Measurements from ENCODE around the gene SLC43A3. TPM values are rescaled to one million over a fixed set of nuclear protein-coding genes. Genes with fewer than 3 reads are reported as not detected.
A peak's percentile ranks its signal among the peaks of the same experiment; 100 is the strongest.

Gene SLC43A3
- total RNA-seq: 100 to 1,000 TPM; 268 to 333 TPM

DNA sequence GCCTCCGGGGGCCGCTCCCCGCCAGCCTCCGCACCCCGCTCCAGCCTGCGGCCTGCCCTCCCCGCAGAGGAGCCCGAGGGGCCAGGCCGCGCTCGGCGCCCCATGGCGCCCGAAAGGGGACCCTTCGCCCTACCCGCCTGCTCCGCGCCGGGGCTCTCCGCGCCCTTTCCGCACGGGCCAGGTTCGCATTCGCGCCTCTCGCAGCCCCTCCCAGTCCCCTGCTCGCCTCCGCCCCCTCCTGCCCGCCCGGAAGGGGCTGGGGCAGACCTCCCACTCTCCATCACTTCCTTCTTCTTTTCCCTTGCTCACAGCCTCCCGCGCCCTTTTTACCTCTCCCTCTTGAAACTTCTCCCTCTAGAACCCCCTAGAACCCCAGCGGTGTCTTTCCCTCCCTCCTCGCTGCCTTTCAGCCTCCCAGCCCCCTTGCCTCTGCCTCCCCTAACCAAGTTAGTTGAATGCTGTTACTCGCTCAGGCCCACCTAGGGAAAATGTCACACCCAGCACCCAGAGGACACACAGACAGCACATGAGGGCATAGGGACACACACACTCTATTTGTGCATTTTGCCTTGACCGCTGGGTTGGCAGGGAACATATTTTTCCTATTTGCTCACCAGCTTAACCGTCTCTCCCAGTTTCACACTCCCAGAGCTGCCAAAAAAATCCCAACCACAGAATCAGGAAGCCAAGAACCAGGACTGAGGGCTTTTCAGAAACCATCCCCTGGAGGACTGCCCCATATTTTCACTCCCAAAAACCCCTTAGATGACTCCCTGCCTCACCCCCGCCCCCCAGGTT is at the start of gene SLC43A3:
TSS of gene SLC43A3 (minus strand) at position 193 of the 798 bp plus-strand sequence. CDS start 949 bp downstream, outside the sequence.
- no peaks in the 10 kb centered on the region for H3K27me3 Mint-ChIP-seq
- ChIA-PET CTCF (interaction anchor here (0.8 to 2.8 kb wide), 9 partner anchors 9 to 214 kb away, joined by 3 to 21 read pairs (median 3); partner anchors contain the start of gene RTN4RL2), POLR2A (interaction anchor here (0.6 to 0.7 kb wide), 2 partner anchors 74 to 254 kb away, joined by 3 read pairs; no protein-coding TSS in a partner anchor)
- H3K4me3 Mint-ChIP-seq: peak within 1 kb of the TSS; percentile 98
- peaks cover 34% of the 10 kb centered on the region for H3K4me1 Mint-ChIP-seq
- ATAC-seq: peak; percentile 67
- peaks cover 46% of the 10 kb centered on the region for H3K36me3 Mint-ChIP-seq (ENCODE audit: low read depth)
- intact Hi-C loops (cut with DNase I, micrococcal nuclease): loop anchor here (1.0 to 5.0 kb wide), 11 partner anchors 33 to 1715 kb away; partner anchors contain the start of genes MED19 (in 2 of the 2), TMX2 (in 2 of the 2), FAM111A (in 1 of the 2) and LPXN (in 1 of the 2)
- peak; percentile 90 for DNase-seq
- peak within 1 kb of the TSS; percentile 95 for H3K27ac Mint-ChIP-seq
- H3K9me3 Mint-ChIP-seq (ENCODE audit: low read depth): no peaks in the 10 kb centered on the region

DNA sequence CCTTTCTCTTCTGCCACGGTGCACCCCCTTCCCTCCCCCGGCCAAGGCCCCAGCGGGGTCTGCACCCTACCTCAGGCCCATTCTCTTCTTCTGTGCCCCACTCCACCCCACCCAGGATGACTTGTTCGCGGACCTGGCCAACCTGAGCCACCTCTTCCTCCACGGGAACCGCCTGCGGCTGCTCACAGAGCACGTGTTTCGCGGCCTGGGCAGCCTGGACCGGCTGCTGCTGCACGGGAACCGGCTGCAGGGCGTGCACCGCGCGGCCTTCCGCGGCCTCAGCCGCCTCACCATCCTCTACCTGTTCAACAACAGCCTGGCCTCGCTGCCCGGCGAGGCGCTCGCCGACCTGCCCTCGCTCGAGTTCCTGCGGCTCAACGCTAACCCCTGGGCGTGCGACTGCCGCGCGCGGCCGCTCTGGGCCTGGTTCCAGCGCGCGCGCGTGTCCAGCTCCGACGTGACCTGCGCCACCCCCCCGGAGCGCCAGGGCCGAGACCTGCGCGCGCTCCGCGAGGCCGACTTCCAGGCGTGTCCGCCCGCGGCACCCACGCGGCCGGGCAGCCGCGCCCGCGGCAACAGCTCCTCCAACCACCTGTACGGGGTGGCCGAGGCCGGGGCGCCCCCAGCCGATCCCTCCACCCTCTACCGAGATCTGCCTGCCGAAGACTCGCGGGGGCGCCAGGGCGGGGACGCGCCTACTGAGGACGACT is 49.3 kb upstream of the SLC43A3 start:
- DNase-seq (peak; percentile 50), ATAC-seq (peak; percentile 8)
- H3K4me1 Mint-ChIP-seq: peaks cover 30% of the 10 kb centered on the region
- H3K4me3 Mint-ChIP-seq: peak overlapping the region; percentile 59
- intact Hi-C loops (cut with DNase I, micrococcal nuclease): loop anchor here (1.0 to 5.0 kb wide), 2 partner anchors 16 to 49 kb away; partner anchors contain the start of genes RTN4RL2 (in 1 of the 2) and SLC43A3 (in 1 of the 2)
- H3K36me3 Mint-ChIP-seq (ENCODE audit: low read depth): no peaks in the 10 kb centered on the region
- H3K27ac Mint-ChIP-seq: peak overlapping the region; percentile 37
- H3K9me3 Mint-ChIP-seq (ENCODE audit: low read depth): no peaks in the 10 kb centered on the region
- H3K27me3 Mint-ChIP-seq: peaks cover 7% of the 10 kb centered on the region
- ChIA-PET POLR2A (no interaction called here), CTCF (interaction anchor here (0.6 to 10.9 kb wide), 7 partner anchors 14 to 176 kb away, joined by 3 to 124 read pairs (median 4); partner anchors contain the start of gene RTN4RL2)

DNA sequence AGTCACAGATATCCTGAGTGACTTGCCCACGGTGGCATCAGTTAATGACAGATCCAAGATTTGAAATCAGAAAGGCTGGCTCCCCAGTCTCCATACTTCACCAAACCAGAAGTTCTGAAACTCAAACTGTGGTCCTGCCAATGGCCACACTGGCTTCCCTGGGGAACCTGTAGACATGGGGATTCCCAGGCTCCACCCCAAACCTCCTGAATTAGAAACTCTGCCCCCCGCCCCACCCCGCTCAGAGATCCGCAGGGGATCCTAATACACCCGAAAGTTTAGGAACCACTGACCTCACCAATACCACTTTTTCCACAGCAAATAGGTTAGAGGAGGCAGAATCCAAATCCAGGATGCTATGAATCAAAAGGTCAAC is 48.7 kb upstream of the SLC43A3 start:
- intact Hi-C loops (cut with DNase I, micrococcal nuclease): loop anchor here (1.0 to 5.0 kb wide), 2 partner anchors 15 to 48 kb away; partner anchors contain the start of genes RTN4RL2 (in 1 of the 2) and SLC43A3 (in 1 of the 2)
- Mint-ChIP-seq H3K36me3 (ENCODE audit: low read depth) (no peaks in the 10 kb centered on the region), H3K9me3 (ENCODE audit: low read depth) (no peaks in the 10 kb centered on the region), H3K27ac (peak overlapping the region; percentile 37), H3K27me3 (peaks cover 5% of the 10 kb centered on the region), H3K4me3 (peak overlapping the region; percentile 59), H3K4me1 (peaks cover 30% of the 10 kb centered on the region)
- ATAC-seq: no peak
- CTCF ChIA-PET: interaction anchor here (0.7 to 10.9 kb wide), 5 partner anchors 16 to 180 kb away, joined by 3 to 124 read pairs (median 5); partner anchors contain the start of gene RTN4RL2
- POLR2A ChIA-PET: no interaction called here
- DNase-seq: no peak

DNA sequence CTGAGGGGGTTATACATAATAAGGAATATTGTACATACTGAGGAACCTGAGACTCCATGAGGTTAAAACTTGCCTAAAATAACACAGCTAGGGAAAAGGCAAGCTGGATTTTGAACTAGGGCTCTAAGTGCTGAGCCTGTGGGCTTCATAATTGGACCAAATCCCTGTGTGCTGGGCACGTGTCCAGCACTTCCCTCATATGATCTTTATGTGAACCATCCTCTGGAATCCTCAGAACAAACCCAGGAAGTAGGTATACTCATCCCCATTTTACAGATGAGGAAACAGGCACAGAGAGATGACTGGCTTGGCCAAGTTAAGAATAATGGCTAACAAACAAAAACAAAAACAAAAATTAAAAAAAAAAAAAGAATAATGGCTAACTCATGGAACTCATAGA is 48.3 kb upstream of the SLC43A3 start:
- no peak for DNase-seq
- no peak overlapping the region for H3K4me3 Mint-ChIP-seq
- H3K27me3 Mint-ChIP-seq: peaks cover 5% of the 10 kb centered on the region
- H3K27ac Mint-ChIP-seq: no peak overlapping the region
- H3K36me3 Mint-ChIP-seq (ENCODE audit: low read depth): no peaks in the 10 kb centered on the region
- peaks cover 30% of the 10 kb centered on the region for H3K4me1 Mint-ChIP-seq
- intact Hi-C loops (cut with DNase I, micrococcal nuclease): loop anchor here in 1 of 2 experiments (5.0 kb wide), 1 partner anchor 48 kb away; the partner anchor contains the start of gene SLC43A3
- no peak for ATAC-seq
- no peaks in the 10 kb centered on the region for H3K9me3 Mint-ChIP-seq (ENCODE audit: low read depth)
- ChIA-PET POLR2A (no interaction called here), CTCF (interaction anchor here (0.7 to 3.7 kb wide), 9 partner anchors 9 to 289 kb away, joined by 3 to 16 read pairs (median 4); partner anchors contain the start of gene TIMM10)

DNA sequence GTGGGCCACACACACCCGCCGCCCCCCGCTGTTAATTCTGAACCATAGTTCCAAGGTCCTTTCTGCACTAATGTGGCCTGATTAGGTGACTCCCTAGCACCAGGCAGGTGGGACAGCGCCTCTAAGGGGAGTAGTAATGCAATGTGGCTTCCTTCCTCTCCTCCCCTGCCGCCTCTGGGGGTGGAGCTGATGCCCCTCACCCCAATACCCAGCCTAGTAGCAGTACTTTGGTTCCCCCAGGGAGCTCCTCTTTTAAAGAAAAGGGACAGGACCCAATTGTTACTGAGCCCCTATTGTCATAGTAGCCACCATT is 47.8 kb upstream of the SLC43A3 start:
- ATAC-seq: no peak
- intact Hi-C loops (cut with DNase I, micrococcal nuclease): loop anchor here in 1 of 2 experiments (5.0 kb wide), 1 partner anchor 47 kb away; the partner anchor contains the start of gene SLC43A3
- CTCF ChIA-PET: interaction anchor here (0.7 to 3.7 kb wide), 10 partner anchors 9 to 289 kb away, joined by 3 to 16 read pairs (median 4); partner anchors contain the start of gene TIMM10
- H3K36me3 Mint-ChIP-seq (ENCODE audit: low read depth): no peaks in the 10 kb centered on the region
- POLR2A ChIA-PET: interaction anchor here (0.6 to 0.7 kb wide), 2 partner anchors 53 to 1428 kb away, joined by 3 to 4 read pairs; no protein-coding TSS in a partner anchor
- no peak overlapping the region for H3K4me3 Mint-ChIP-seq
- H3K27ac Mint-ChIP-seq: no peak overlapping the region
- DNase-seq: no peak
- no peaks in the 10 kb centered on the region for H3K9me3 Mint-ChIP-seq (ENCODE audit: low read depth)
- H3K4me1 Mint-ChIP-seq: peaks cover 30% of the 10 kb centered on the region
- peaks cover 5% of the 10 kb centered on the region for H3K27me3 Mint-ChIP-seq

DNA sequence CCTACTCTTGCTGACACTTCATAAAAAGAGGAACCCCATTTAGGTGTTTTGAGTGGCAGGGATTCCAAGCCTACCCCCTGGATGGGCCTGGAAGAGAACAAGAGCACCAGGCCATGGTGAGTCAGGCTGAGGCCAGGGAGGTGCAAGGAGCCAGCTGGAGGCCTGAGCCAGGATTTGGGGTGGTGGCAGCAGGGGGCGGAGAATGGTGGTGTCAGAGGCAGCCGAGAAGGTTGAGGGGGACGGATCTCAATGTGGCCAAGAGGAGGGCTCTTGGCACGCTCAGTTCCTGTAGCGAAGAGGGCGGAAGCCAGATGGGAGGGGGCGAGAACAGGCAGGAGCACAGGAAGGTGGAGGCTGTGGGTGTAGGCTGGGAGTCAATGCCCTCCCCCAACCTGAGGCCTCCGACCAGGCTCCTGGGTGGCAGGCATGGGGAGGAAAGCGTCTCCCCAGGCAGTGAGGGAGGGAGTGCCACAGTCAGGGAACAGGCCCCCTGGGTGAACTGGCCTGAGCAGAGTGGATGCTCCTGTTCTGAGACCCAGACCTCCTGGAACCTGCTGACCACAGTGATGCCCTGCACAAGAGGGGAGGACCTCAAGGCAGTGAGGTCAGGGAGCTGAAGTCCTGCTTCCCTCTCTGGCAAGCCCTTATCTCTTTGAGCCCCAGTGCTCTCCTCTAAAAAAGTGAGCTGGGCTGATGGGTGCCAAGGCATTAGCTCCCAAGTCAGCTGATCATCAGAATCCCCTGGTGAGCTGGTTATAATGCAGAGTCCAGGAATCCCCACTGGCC is 47.3 kb upstream of the SLC43A3 start:
- ChIA-PET POLR2A (interaction anchor here (0.6 to 0.7 kb wide), 2 partner anchors 53 to 1428 kb away, joined by 3 to 4 read pairs; no protein-coding TSS in a partner anchor), CTCF (interaction anchor here (0.6 to 4.5 kb wide), 12 partner anchors 8 to 290 kb away, joined by 3 to 38 read pairs (median 4); partner anchors contain the start of genes RTN4RL2 and TIMM10)
- intact Hi-C loops (cut with DNase I, micrococcal nuclease): no loop called here
- peaks cover 5% of the 10 kb centered on the region for H3K27me3 Mint-ChIP-seq
- no peaks in the 10 kb centered on the region for H3K36me3 Mint-ChIP-seq (ENCODE audit: low read depth)
- H3K9me3 Mint-ChIP-seq (ENCODE audit: low read depth): no peaks in the 10 kb centered on the region
- H3K27ac Mint-ChIP-seq: peak overlapping the region; percentile 14
- peak overlapping the region; percentile 8 for H3K4me3 Mint-ChIP-seq
- DNase-seq (peak; percentile 66), ATAC-seq (peak; percentile 73)
- H3K4me1 Mint-ChIP-seq: peaks cover 30% of the 10 kb centered on the region

DNA sequence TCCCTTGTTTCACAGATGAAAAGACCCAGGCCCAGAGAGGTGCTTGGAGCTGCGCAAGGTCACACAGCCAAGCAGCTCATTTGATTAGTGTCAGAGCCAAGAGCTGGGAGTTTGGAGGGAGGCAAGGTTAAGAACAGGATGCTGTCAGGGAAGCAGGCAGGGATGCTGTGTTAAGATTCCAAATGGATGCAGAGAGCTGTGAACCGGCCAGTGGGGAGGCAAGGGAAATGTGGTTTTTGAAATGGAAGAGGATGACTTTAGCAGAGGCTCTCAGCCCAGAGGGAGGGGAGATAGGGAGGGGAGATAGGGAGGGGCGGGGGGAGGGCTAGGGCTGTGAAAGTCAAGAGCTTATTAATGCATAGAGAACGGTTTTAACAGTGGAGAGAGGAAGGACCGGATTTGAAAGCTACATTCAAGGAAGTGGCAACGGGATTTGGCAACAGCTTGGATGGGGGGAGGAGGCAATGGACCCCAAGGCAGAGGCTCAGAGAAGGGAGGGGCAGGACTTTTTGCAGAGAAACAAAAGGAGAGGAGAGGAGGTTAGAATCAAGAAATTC is 46.4 kb upstream of the SLC43A3 start:
- Mint-ChIP-seq H3K27ac (no peak overlapping the region), H3K36me3 (ENCODE audit: low read depth) (no peaks in the 10 kb centered on the region), H3K27me3 (peaks cover 5% of the 10 kb centered on the region), H3K9me3 (ENCODE audit: low read depth) (no peaks in the 10 kb centered on the region), H3K4me1 (peaks cover 30% of the 10 kb centered on the region), H3K4me3 (no peak overlapping the region)
- intact Hi-C loops (cut with DNase I, micrococcal nuclease): no loop called here
- ChIA-PET POLR2A (no interaction called here), CTCF (interaction anchor here (0.6 to 4.5 kb wide), 13 partner anchors 8 to 171 kb away, joined by 3 to 38 read pairs (median 3); partner anchors contain the start of genes RTN4RL2 and UBE2L6)
- ATAC-seq (no peak), DNase-seq (no peak)

DNA sequence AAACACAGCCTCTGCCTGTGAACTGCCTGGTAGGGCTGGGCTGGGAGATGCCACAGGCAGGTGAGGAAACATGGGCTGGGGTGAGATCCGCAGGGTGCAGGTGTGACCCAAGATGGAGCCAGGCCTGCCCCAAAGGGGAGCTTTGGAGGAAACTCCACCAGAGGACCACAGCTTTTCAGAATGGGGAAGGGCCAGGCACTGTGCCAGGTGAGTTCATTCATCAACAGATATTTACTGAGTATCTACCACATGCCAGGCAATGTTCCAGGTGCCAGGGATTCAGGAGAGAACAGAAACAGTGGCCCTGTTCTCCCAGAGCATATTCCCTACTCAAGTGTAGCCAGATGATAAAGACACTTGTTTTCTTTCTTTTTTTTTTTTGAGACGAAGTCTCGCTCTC is 44.6 kb upstream of the SLC43A3 start:
- H3K27me3 Mint-ChIP-seq: peaks cover 5% of the 10 kb centered on the region
- no peak for DNase-seq
- intact Hi-C loops (cut with DNase I, micrococcal nuclease): no loop called here
- H3K36me3 Mint-ChIP-seq (ENCODE audit: low read depth): no peaks in the 10 kb centered on the region
- ChIA-PET CTCF (interaction anchor here (1.1 to 4.5 kb wide), 5 partner anchors 9 to 27 kb away, joined by 3 to 38 read pairs (median 4); partner anchors contain the start of gene RTN4RL2), POLR2A (no interaction called here)
- no peaks in the 10 kb centered on the region for H3K9me3 Mint-ChIP-seq (ENCODE audit: low read depth)
- H3K27ac Mint-ChIP-seq: no peak overlapping the region
- peaks cover 26% of the 10 kb centered on the region for H3K4me1 Mint-ChIP-seq
- no peak overlapping the region for H3K4me3 Mint-ChIP-seq
- ATAC-seq: no peak

DNA sequence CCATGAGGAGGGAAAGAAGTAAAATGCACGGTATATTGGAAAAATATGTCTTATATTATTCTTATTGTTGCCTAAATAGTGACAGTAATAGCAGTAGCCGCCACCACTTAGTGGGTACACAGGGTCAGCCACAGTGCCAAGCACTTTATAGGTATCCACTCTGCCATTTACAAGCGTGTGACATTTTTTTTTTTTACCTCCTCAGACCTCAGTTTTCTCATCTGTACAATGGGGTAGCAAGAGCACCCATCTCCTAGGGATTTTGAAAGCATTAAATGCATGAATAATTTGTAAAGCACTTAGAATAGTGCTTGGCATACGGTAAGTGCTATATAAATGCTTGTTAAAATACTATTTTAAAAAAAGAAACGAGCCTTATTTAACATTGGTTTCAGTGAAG is 42.3 kb upstream of the SLC43A3 start:
- CTCF ChIA-PET: interaction anchor here (0.7 kb wide), 1 partner anchor 90 kb away, joined by 3 read pairs; no protein-coding TSS in a partner anchor
- POLR2A ChIA-PET: no interaction called here
- no peak overlapping the region for H3K4me3 Mint-ChIP-seq

DNA sequence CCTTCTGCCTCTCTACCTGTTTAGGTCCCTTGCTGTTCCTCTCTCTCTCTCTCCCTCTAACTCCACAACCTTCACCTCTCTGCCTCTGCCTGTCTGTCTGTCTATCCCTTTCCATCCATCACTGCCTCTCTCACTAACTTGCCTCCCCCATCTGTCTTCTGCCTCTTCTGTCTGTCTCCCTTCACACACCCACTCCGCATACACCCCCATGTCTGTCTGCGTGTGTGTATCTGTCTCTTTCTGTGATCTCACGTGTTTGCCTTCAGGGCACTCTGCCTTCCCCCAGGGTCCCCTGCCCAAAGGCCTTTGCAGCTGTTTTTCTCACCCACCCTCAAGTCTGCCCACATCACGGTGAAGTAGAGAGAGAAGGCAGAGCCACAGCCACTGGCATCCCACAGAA is 41.4 kb upstream of the SLC43A3 start:
- POLR2A ChIA-PET: no interaction called here
- no peak overlapping the region for H3K27ac Mint-ChIP-seq
- H3K4me3 Mint-ChIP-seq: no peak overlapping the region

More for the DNA sequence above, 42.3 kb upstream of the SLC43A3 start:
- no peak overlapping the region for H3K27ac Mint-ChIP-seq
- DNase-seq (no peak), ATAC-seq (no peak)
- peaks cover 7% of the 10 kb centered on the region for H3K4me1 Mint-ChIP-seq
- no peaks in the 10 kb centered on the region for H3K9me3 Mint-ChIP-seq (ENCODE audit: low read depth)
- intact Hi-C loops (cut with DNase I, micrococcal nuclease): no loop called here
- no peaks in the 10 kb centered on the region for H3K36me3 Mint-ChIP-seq (ENCODE audit: low read depth)
- peaks cover 3% of the 10 kb centered on the region for H3K27me3 Mint-ChIP-seq

More for the DNA sequence above, 41.4 kb upstream of the SLC43A3 start:
- DNase-seq (no peak), ATAC-seq (no peak)
- H3K4me1 Mint-ChIP-seq: no peaks in the 10 kb centered on the region
- no peaks in the 10 kb centered on the region for H3K36me3 Mint-ChIP-seq (ENCODE audit: low read depth)
- no peaks in the 10 kb centered on the region for H3K9me3 Mint-ChIP-seq (ENCODE audit: low read depth)
- peaks cover 3% of the 10 kb centered on the region for H3K27me3 Mint-ChIP-seq
- intact Hi-C loops (cut with DNase I, micrococcal nuclease): no loop called here
- CTCF ChIA-PET: interaction anchor here (0.7 kb wide), 1 partner anchor 89 kb away, joined by 3 read pairs; no protein-coding TSS in a partner anchor
